AG04449 (cell line): ENCODE results near the gene SYNPR.

Experiments
- CTCF ChIA-PET: fragments of 350-600 bp; formaldehyde crosslinking; extraction: SDS; loops from one replicate; lab custom pipeline; 2021; ENCODE audit warnings: antibody characterized with exemption; lab: Yijun Ruan, JAX
- POLR2A ChIA-PET: fragments of 400-600, 350-600 bp; formaldehyde crosslinking; extraction: SDS; loops from one replicate; lab custom pipeline; 2020; ENCODE audit warnings: antibody characterized with exemption, inconsistent platforms; lab: Yijun Ruan, JAX
- DNase-seq: peaks from one replicate; pipeline ENCODE4 v3.0.0-alpha.2; 2010; ENCODE audit warnings: low read depth, low spot score
- H3K4me3 ChIP-seq: 2 replicates; pipeline ENCODE4 v1.5.1; 2011; ENCODE audit warnings: low read depth, mild to moderate bottlenecking, control low read depth, low read length
- TF ChIP-seq, protein P1 (sequence below): IDR thresholded peaks from one replicate; pipeline ENCODE4 v1.5.1; 2011; ENCODE audit warnings: mild to moderate bottlenecking, moderate library complexity, low read length, control low read depth, inconsistent platforms; ENCODE audit not compliant: insufficient read depth; ENCODE audit errors: missing control alignments

The SYNPR gene

DNA sequence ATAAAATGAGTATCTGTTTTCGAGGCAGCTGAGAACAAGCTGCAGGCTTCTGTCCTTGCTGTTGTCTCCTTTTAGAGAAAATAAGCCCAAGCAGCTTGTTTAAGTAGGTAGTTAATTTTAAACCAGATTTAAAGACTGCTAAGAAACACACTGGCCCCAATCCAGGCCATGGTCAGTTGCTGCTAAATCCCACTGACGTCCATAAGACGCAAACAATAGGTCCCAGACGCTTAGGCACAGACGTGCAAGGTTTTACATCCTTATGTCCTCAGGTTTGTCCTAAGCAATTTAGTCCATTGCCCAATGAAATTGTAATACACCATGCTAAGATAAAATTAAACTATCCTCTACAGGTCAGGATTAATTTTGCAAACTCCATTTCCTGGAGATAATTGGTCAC, 254.4 kb downstream of the SYNPR start:
- no peak overlapping the region for H3K4me3 ChIP-seq
- no peak for DNase-seq
- POLR2A ChIA-PET = no interaction called here
- TF ChIP-seq, protein P1, sequence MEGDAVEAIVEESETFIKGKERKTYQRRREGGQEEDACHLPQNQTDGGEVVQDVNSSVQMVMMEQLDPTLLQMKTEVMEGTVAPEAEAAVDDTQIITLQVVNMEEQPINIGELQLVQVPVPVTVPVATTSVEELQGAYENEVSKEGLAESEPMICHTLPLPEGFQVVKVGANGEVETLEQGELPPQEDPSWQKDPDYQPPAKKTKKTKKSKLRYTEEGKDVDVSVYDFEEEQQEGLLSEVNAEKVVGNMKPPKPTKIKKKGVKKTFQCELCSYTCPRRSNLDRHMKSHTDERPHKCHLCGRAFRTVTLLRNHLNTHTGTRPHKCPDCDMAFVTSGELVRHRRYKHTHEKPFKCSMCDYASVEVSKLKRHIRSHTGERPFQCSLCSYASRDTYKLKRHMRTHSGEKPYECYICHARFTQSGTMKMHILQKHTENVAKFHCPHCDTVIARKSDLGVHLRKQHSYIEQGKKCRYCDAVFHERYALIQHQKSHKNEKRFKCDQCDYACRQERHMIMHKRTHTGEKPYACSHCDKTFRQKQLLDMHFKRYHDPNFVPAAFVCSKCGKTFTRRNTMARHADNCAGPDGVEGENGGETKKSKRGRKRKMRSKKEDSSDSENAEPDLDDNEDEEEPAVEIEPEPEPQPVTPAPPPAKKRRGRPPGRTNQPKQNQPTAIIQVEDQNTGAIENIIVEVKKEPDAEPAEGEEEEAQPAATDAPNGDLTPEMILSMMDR = no peak
- CTCF ChIA-PET = no interaction called here

- CTCF ChIA-PET = no interaction called here
- no peak for DNase-seq
These were observed 260.8 kb downstream of the SYNPR start for GRCh38 chr3:63538919-63539318.

GRCh38 chr3:63555767-63556166, 277.7 kb downstream of the SYNPR start:
- CTCF ChIA-PET = no interaction called here
- H3K4me3 ChIP-seq = no peak overlapping the region
- POLR2A ChIA-PET = no interaction called here
- TF ChIP-seq, protein P1 = no peak
- DNase-seq = no peak

More at GRCh38 chr3:63538919-63539318, 260.8 kb downstream of the SYNPR start:
- no peak overlapping the region for H3K4me3 ChIP-seq
- TF ChIP-seq, protein P1 = no peak
- POLR2A ChIA-PET = no interaction called here

- TF ChIP-seq, protein P1 = no peak
- DNase-seq = no peak
- POLR2A ChIA-PET = no interaction called here
- CTCF ChIA-PET = no interaction called here
- no peak overlapping the region for H3K4me3 ChIP-seq
These were observed 278.3 kb downstream of the SYNPR start for GRCh38 chr3:63556401-63556800.

GRCh38 chr3:63557912-63558311, 279.8 kb downstream of the SYNPR start:
- TF ChIP-seq, protein P1 = no peak

DNA sequence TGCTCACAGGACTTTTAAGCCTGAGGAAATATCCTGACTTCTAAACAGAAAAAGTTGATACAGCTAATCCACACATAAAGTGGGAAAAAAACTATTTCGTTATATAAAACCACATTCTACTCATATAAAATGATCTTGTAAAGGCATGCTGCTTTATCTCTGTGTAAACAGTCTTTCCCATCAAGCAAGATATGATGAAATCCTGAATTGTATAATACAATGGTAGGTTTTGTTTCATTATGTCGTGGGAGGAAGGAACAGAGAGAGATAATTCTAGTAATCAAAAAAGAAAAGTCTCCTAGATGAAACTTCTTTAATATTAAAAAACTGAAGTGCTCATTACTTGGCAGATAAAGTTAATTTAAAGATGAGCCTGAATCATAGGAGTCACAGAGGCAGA, 281.8 kb downstream of the SYNPR start:
- no peak overlapping the region for H3K4me3 ChIP-seq
- TF ChIP-seq, protein P1 = no peak
- ChIA-PET POLR2A (no interaction called here), CTCF (no interaction called here)
- no peak for DNase-seq

More at GRCh38 chr3:63557912-63558311, 279.8 kb downstream of the SYNPR start:
- no peak overlapping the region for H3K4me3 ChIP-seq
- DNase-seq = no peak
- POLR2A ChIA-PET = no interaction called here
- CTCF ChIA-PET = no interaction called here
